B cell (primary cell): ENCODE results near the gene KLHL26. TPM values are rescaled to one million over a fixed set of nuclear protein-coding genes. Genes with fewer than 3 reads are reported as not detected.
A peak's percentile ranks its signal among the peaks of the same experiment; 100 is the strongest.

Experiments used
- ATAC-seq: fragments of 200-7000 bp; cut with Tn5 transposase; one replicate; pipeline ENCODE4 v1.10.0; 2021; ENCODE audit warnings: low read depth, mild to moderate bottlenecking, moderate number of reproducible peaks, moderate library complexity
- CTCF ChIA-PET: fragments of 350-600 bp; sonication (Branson Sonifier 250); formaldehyde crosslinking; loops from one replicate; lab custom pipeline; 2021; ENCODE audit warnings: antibody characterized with exemption, inconsistent platforms; lab: Charles Lee
- POLR2A ChIA-PET: fragments of 350-600 bp; sonication (Branson Sonifier 250); formaldehyde crosslinking; loops from one replicate; lab custom pipeline; 2021; ENCODE audit warnings: antibody characterized with exemption; lab: Charles Lee
- DNase-seq: peaks from one replicate; pipeline ENCODE4 v3.0.0; 2013
- H2AFZ ChIP-seq: 2 replicates; pipeline ENCODE4 v1.6.1; 2012; ENCODE audit warnings: mild to moderate bottlenecking, low read depth, low read length; ENCODE audit not compliant: insufficient read depth, poor library complexity, severe bottlenecking
- H3K27ac ChIP-seq, 2 donors: 1 replicate in 1 of 2; 2 replicates in 1 of 2; pipeline ENCODE4 v1.5.1; 2012 to 2013; ENCODE audit warnings: low read length in 2 of 2, mild to moderate bottlenecking in 2 of 2, moderate library complexity in 1 of 2
- H3K27me3 ChIP-seq, 4 experiments: fragments of 200-600 bp in 1 of 4; sonication (generic) in 1 of 4; replicated peaks in 1 of 4; 1 replicate in 2 of 4; 2 replicates in 2 of 4; pipeline versions ENCODE4 v1.6.1 to v1.7.0; 2013 to 2016; ENCODE audit warnings: low read length in 3 of 4, mild to moderate bottlenecking in 2 of 4, mixed read lengths in 1 of 4, moderate library complexity in 1 of 4; ENCODE audit not compliant: insufficient read depth in 4 of 4, control insufficient read depth in 3 of 4; ENCODE audit errors: control extremely low read depth in 1 of 4
- H3K36me3 ChIP-seq, 2 experiments: replicated peaks in 1 of 2; 1 replicate in 1 of 2; 2 replicates in 1 of 2; pipeline versions ENCODE4 v1.6.1 to v1.7.1; 2013; ENCODE audit warnings: low read length in 1 of 2; ENCODE audit not compliant: insufficient read depth in 2 of 2, control insufficient read depth in 1 of 2; ENCODE audit errors: control extremely low read depth in 1 of 2, extremely low read depth in 1 of 2
- H3K4me1 ChIP-seq, 2 donors: fragments of 200-600 bp in 1 of 2; sonication (generic) in 1 of 2; 1 replicate in 1 of 2; 2 replicates in 1 of 2; pipeline versions ENCODE4 v1.5.1 to v1.6.1; 2013 to 2017; ENCODE audit warnings: low read length in 2 of 2; ENCODE audit not compliant: control insufficient read depth in 2 of 2, insufficient read depth in 2 of 2
- H3K4me2 ChIP-seq: replicated peaks from 2 replicates; pipeline ENCODE3; 2012; ENCODE audit warnings: mild to moderate bottlenecking, low read depth, low read length; ENCODE audit not compliant: poor library complexity, severe bottlenecking
- H3K4me3 ChIP-seq, 5 experiments: fragments of 200-600 bp in 1 of 5; sonication (generic) in 1 of 5; 1 replicate in 3 of 5; 2 replicates in 2 of 5; pipeline versions ENCODE4 v1.5.1 to v1.7.0; 2011 to 2016; ENCODE audit warnings: low read length in 4 of 5, mild to moderate bottlenecking in 4 of 5, low read depth in 2 of 5, control low read depth in 1 of 5, moderate library complexity in 1 of 5; ENCODE audit not compliant: insufficient read depth in 1 of 5; ENCODE audit errors: control extremely low read depth in 1 of 5, extremely low read depth in 1 of 5
- H3K79me2 ChIP-seq: fragments of 200-600 bp; sonication (generic); one replicate; pipeline ENCODE4 v1.6.0; 2016; ENCODE audit warnings: low read length; ENCODE audit not compliant: control insufficient read depth, insufficient read depth
- H3K9ac ChIP-seq: fragments of 200-600 bp; sonication (generic); 2 replicates; pipeline ENCODE4 v1.6.1; 2017; ENCODE audit warnings: mild to moderate bottlenecking, low read length, moderate library complexity
- H3K9me3 ChIP-seq, 3 donors: one replicate each; pipeline versions ENCODE4 v1.6.1 to v1.7.1; 2013; ENCODE audit warnings: low read length in 2 of 3; ENCODE audit not compliant: control insufficient read depth in 2 of 3, insufficient read depth in 1 of 3; ENCODE audit errors: control extremely low read depth in 1 of 3
- H4K20me1 ChIP-seq: 2 replicates; pipeline ENCODE4 v1.6.0; 2012; ENCODE audit warnings: mild to moderate bottlenecking, low read length; ENCODE audit not compliant: insufficient read depth, control insufficient read depth, poor library complexity, severe bottlenecking
- H3K27ac Mint-ChIP-seq: one replicate; pipeline ENCODE4 v1.8.0; 2021; ENCODE audit warnings: mixed read lengths
- H3K27me3 Mint-ChIP-seq: one replicate; pipeline ENCODE4 v1.8.0; 2021; ENCODE audit warnings: mixed read lengths
- H3K4me1 Mint-ChIP-seq: one replicate; pipeline ENCODE4 v1.8.0; 2021; ENCODE audit warnings: mixed read lengths
- H3K4me3 Mint-ChIP-seq: one replicate; pipeline ENCODE4 v1.8.0; 2021; ENCODE audit warnings: mixed read lengths
- H3K9me3 Mint-ChIP-seq: one replicate; pipeline ENCODE4 v1.8.0; 2022; ENCODE audit warnings: mixed read lengths; ENCODE audit not compliant: insufficient read depth
- CTCF ChIP-seq: fragments of 200-600 bp; IDR thresholded peaks from one replicate; pipeline ENCODE4 v1.8.0; 2022; ENCODE audit warnings: antibody characterized with exemption, mild to moderate bottlenecking
- EZH2 ChIP-seq: IDR thresholded peaks from 2 replicates; pipeline ENCODE4 v1.6.1; 2012; ENCODE audit warnings: borderline replicate concordance, low read depth, mild to moderate bottlenecking, moderate library complexity, low read length; ENCODE audit not compliant: insufficient read depth, poor library complexity, severe bottlenecking
- WGBS: methylation state at CpG from one replicate; pipeline ENCODE4 v1.1.5; 2013; ENCODE audit warnings: missing lambda C conversion rate; ENCODE audit not compliant: insufficient coverage; 5-methylcytosine and 5-hydroxymethylcytosine counted together
- intact Hi-C: fragments of 100-400 bp; cut with micrococcal nuclease; formaldehyde crosslinking; loops from one replicate; pipeline ENCODE4 v1.10.0; 2022
- polyA plus RNA-seq: library from polyadenylated mRNA; depleted of rRNA; stranded (reverse); fragments of >200 nt; gene quantifications from 2 replicates; pipeline ENCODE4 v1.2.3, GENCODE V29; 2012
- total RNA-seq, 2 donors: library from RNA; stranded (reverse); fragments of 120-200 nt in 1 of 2; gene quantifications; 1 replicate in 1 of 2; 2 replicates in 1 of 2; pipeline versions ENCODE4 v1.2.3 to v1.2.4, GENCODE V29; 2013 to 2022

Gene KLHL26
- total and polyA plus RNA-seq, 2 donors (not counting 1 experiment from before 2014, with no cell fraction given) = 5.0 to 14.6 TPM

- Mint-ChIP-seq H3K9me3 (no peaks in the 10 kb centered on the region), H3K4me1 (no peaks in the 10 kb centered on the region), H3K27me3 (peaks cover 4% of the 10 kb centered on the region), H3K4me3 (no peak overlapping the region), H3K27ac (no peak overlapping the region)
- intact Hi-C loops = no loop called here
- no peaks in the 10 kb centered on the region for H3K79me2 ChIP-seq
- H3K9ac ChIP-seq = no peak overlapping the region
- no peak overlapping the region for H3K27ac ChIP-seq
- POLR2A ChIA-PET = interaction anchor here (0.5 kb wide), 2 partner anchors 129 to 236 kb away, joined by 3 to 5 read pairs; no protein-coding TSS in a partner anchor
- H3K4me2 ChIP-seq = no peak overlapping the region
- no peaks in the 10 kb centered on the region for H4K20me1 ChIP-seq
- no peaks in the 10 kb centered on the region for H3K27me3 ChIP-seq
- no peaks in the 10 kb centered on the region for H3K4me1 ChIP-seq
- CTCF ChIA-PET = interaction anchor here (1.2 to 1.9 kb wide), 2 partner anchors 82 to 87 kb away, joined by 3 to 6 read pairs; partner anchors contain the start of gene REX1BD
- no peak overlapping the region for H3K4me3 ChIP-seq
- TF ChIP-seq EZH2 (no peak), CTCF (peak; percentile 24)
- H3K36me3 ChIP-seq = no peaks in the 10 kb centered on the region
- ATAC-seq (no peak), DNase-seq (peak; percentile 38)
- no peak overlapping the region for H2AFZ ChIP-seq
- 46% methylated on average over 5 of the region's 5 CpGs for WGBS
- H3K9me3 ChIP-seq = no peaks in the 10 kb centered on the region
Observed at GRCh38 chr19:18675779-18676178, 39.0 kb downstream of the KLHL26 start.

GRCh38 chr19:18676692-18677091 lies 39.9 kb downstream of the KLHL26 start:
- no peaks in the 10 kb centered on the region for H3K4me1 ChIP-seq
- H3K4me3 ChIP-seq = no peak overlapping the region
- intact Hi-C loops = no loop called here
- ATAC-seq (no peak), DNase-seq (no peak)
- H3K79me2 ChIP-seq = no peaks in the 10 kb centered on the region
- 97% methylated on average over 6 of the region's 7 CpGs for WGBS
- Mint-ChIP-seq H3K4me1 (no peaks in the 10 kb centered on the region), H3K4me3 (no peak overlapping the region), H3K9me3 (no peaks in the 10 kb centered on the region), H3K27ac (no peak overlapping the region), H3K27me3 (peaks cover 4% of the 10 kb centered on the region)
- no peaks in the 10 kb centered on the region for H3K9me3 ChIP-seq
- H2AFZ ChIP-seq = no peak overlapping the region
- no peak overlapping the region for H3K9ac ChIP-seq
- CTCF ChIA-PET = interaction anchor here (1.2 to 1.9 kb wide), 2 partner anchors 83 to 88 kb away, joined by 3 to 6 read pairs; partner anchors contain the start of gene REX1BD
- TF ChIP-seq EZH2 = no peak
- TF ChIP-seq CTCF = no peak
- no peaks in the 10 kb centered on the region for H3K36me3 ChIP-seq
- H3K4me2 ChIP-seq = no peak overlapping the region
- POLR2A ChIA-PET = no interaction called here
- no peak overlapping the region for H3K27ac ChIP-seq
- H3K27me3 ChIP-seq = no peaks in the 10 kb centered on the region
- no peaks in the 10 kb centered on the region for H4K20me1 ChIP-seq
